LoVo (cell line): ENCODE results near the gene HYAL3.
"Not testable (repeated sequence)": the region's sequence is repeated elsewhere in the genome, so short reads cannot be mapped to it uniquely, and the experiment has no call there.

ENCODE experiments used
- DNase-seq: peaks from one replicate; pipeline ENCODE4 v3.0.0-alpha.2; 2016; ENCODE audit warnings: low spot score

The HYAL3 gene

DNA sequence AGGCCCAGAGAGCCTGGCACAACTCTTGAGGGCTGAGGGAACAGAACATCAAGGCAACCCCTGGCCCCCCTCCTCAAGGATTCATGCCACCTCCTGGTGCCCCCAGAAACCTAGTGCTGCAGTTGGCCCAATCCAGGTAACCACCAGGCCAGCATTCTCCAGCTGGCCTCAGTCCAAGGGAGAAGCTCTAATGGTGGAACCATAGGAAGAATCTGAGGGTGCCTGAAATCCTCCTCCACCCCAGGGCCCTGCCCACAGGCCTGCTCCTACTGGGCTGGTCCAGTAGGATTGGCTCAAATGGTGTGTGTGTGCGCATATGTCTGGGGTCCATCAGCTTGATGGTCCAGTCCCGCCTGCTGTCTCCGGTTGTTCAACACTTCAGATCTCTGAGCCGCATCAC lies 15.6 kb upstream of the HYAL3 start:
- DNase-seq: no peak

DNA sequence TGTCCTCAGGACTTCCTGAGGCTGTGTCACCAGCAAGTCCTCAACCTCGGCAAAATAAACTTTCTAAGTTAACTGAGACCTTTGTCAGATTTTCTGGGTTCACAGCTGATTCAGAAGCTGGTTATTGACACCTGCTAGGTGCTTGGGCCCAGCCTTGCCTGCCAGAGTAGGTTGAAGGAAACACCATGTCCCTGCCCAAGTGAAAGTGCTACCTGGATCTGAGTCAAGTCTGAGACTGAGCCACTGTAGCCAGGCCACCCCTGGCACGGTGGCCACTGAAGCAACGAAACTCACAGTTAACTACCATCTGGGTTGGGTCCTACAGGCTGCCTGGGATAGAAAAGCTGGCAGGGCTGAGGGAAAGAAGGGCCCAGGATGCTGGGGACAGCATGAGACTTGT lies 15.1 kb upstream of the HYAL3 start:
- DNase-seq: no peak

DNA sequence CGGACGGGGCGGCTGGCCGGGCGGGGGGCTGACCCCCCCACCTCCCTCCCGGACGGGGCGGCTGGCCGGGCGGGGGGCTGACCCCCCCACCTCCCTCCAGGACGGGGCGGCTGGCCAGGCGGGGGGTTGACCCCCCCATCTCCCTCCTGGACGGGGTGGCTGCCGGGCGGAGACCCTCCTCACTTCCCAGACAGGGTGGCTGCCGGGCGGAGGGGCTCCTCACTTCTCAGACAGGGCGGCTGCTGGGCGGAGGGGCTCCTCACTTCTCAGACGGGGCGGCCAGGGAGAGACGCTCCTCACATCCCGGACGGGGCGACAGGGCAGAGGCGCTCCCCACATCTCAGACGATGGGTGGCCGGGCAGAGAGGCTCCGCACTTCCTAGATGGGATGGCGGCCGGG lies 12.8 kb upstream of the HYAL3 start:
- DNase-seq: not testable (repeated sequence)

GRCh38 chr3:50304601-50305000 lies 5.4 kb upstream of the HYAL3 start:
- no peak for DNase-seq

- DNase-seq: no peak
Measured at GRCh38 chr3:50303013-50303815, 4.0 kb upstream of the HYAL3 start, which contains the start of gene HYAL1. Gene HYAL1, minus strand, starts transcription at chr3:50303574. Its CDS starts 618 bp downstream, at chr3:50302956.

GRCh38 chr3:50302095-50303012 lies 3.1 kb upstream of the HYAL3 start:
- DNase-seq: no peak

DNA sequence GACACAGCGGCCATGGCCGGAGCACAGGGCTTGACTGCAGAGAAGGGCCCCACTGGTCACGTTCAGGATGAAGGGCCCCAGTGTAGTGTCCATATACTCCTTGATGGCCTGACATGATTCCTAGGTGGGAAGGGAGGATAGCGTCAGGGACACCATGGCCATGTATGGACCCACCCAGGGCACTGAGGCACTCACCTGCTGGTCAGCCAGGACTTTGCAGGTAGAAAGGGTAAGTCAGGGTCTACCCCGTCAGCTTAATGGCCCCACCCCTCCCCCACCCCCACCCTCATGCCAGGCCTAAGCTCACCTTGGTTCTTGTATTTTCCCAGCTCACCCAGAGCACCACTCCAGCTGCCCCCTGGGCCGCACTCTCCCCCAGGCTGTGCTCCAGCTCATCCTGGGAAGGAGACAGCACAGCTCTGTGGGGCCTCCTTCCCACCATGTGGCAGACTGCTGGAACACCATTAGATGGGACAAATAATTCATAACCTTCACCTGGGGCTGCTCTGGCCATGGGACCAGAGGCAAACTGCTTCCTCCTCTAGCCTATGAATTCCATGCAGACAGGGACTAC lies 1.6 kb upstream of the HYAL3 start:
- no peak for DNase-seq

DNA sequence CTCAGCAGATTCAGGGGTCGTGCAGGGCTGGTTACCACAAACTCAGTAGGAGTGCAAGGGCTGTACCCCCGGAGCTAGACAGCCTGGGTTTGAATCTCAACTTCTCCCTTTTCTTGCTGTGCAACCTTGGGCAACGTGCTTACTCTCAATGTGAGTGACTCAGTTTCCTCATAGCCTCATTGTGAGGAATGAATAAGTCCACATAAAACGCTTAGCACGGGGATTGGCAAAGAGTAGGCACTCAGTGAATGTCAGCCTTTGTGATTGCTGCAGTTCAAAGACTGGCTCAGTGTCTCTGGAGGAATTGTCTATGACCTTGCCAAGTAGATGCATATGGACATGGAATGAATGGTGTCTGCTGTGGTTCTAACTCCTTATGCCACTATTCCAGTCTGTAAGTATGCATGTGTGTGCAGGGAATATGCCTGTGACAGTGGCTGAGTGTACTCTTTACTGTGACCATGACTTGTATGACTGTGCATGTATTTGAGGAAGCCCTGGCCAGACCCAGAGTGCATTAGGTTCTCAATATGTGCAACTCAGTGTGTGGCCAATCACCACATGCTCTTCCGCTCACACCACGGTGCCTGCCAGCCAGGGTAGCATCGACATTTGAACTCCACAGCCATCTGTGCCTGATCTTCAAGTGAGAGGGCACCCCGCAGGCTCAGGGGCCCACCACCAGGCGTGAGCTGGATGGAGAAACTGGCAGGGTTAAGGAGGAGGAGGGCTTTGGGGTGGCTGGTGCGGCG lies 900 bp upstream of the HYAL3 start:
- DNase-seq: no peak

GRCh38 chr3:50299638-50299928 lies 378 bp upstream of the HYAL3 start:
- DNase-seq: no peak

DNA sequence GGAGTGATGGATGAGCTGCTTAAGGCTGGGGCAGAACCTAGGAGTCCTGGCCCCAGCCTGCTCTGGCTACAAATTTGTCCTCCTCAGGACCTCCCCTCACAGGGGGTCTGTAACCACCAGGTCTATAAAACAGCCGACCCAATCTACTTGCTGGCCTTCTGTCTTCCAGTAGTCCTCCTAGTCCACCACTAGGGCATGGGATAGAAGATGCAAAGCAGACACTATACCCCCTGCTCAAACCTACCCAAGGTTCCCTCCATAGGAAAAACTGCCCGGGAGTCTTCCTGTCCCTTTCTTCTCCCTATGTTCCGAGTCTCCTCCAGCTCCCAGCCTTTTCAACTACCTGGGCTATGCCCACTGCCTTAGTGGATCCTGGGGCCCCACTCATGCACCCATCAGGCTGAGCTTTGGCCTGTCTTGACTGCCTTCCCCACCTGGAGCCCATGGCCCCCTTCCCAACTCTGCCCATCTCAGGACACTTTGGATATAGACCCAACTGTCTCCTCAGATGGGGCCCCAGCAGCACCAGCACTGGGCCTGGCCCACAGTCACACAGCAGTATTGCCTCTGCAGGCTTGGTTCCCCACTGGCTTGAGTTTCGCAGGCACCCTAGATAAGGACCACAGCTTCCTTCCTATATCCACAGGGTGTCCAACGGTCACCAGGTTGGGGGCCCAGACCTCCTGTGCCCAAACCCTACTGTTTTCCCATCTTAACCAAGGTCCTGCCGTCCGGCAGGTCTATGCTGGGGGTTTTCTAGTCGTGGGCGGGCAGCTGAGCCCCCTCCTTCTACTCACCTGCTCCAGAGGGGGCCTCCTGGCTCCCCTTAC lies 1.1 kb downstream of the HYAL3 start:
- no peak for DNase-seq

- no peak for DNase-seq
Measured at GRCh38 chr3:50297384-50297775, 1.8 kb downstream of the HYAL3 start.

DNA sequence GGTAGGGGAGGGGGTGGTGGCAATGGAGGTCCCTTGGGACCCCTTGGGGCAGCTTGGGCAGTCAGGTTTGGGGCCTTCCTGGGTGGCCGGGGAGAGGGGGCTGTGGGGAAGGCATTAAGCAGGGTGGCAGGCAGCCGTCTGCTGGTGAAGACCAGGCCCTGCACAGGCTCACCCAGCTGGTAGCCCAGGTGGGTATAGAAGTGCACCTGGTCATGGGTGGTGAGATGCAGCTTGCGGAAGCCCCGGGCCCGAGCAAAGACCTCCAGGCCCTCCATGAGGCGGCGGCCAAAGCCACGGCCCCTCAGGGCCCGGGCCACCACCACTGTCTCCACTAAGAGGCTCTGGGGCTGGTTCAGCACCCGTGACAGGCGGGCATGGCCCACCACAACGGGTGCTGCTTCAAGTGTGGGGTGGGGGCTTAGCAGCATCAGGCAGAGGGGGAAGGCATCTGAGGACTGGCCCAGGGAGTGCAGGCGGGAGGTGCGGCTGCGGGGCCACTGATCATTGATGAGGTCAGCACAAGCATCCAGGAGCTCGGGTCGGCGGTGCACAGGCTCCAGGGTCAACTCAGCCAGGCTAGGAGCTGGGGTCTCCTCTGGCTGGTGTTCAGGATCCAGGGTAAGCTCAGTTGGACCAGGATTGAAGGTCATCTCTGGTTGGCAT lies 2.4 kb downstream of the HYAL3 start:
- DNase-seq: no peak

DNA sequence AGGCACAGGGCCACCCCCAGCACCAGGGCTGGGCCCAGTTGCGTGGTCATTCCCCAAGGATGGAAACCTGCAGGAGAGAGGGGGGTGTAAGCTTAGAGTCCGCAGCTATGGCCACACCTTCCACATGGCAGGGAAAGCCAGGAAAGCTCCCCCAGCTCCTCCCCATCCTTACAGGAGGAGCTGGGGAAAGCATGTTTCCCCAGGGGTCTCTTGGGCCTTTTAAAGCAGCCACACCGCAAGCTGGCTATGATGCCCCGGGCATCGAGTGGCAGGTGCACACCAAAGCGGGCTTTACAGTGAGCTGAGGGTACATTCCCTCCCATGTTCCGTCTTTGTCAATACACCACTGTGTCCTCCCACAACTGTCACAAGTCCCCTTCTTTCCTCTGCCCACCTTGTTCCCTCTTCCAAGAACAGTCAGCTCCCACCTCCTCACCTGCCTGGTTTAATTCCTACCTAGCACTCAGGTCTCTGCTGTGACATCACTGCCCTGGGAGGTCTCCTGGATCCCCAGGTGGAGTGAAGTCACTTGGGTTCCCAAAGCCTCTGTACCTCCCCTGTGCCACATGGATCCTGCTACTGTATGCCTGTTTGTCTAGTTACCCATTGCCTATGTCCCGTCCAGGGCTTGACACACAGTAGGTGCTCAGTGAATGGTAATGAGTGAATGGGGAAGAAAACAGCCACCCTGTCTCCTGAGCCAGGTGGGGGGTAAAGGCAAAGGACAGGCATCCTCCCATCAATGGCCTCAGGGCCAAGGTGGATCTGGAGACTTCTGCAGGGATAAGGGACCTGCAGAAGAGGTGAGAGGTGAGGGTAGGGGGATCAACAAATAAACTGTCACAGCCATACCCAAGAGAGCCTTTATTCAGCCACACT lies 3.4 kb downstream of the HYAL3 start:
- no peak for DNase-seq

DNA sequence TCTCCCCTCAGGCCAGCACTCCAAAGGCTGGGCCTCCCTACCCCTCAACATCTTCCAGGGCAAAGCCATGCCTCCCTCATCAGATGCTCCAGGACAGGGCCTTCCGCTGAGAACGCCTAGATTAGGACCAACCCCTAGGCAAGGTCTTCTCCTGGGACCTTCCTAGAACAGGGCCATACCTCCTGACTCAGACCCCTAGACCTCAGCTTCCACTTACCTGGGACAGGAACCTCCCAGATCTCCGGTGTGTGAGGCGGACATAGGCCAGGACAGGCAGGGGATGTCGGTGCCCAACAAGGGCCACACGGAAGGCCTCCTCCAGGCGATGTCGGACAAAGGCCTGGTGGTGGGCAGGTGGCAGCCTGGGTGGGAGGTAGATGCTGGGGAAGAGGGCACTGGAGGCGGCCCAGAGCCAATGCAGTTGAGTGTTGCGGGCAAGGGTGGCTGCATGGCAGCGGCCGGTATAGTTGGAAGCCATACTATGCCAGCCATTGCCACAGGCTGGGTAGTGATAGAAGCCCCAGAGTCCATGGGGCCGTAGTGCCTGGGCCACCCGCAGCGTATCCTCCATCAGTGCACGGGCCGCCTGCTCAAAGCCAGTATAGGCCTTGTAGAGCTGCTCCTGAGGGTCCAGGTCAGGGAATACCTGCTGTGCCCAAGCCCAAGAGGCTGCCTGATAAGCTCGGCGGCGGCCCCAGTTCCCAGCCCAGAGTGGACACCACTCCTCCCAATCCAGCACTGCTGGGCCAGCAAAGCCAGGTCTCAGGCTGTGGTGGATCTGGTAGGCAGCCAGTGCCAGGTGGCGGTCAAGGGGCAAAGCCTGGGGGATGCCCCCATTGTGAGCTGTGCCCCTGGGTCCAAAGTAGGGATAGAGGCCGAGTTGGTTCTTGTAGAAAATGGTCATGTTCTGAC lies 4.5 kb downstream of the HYAL3 start:
- DNase-seq: no peak

GRCh38 chr3:50294089-50294488 lies 5.1 kb downstream of the HYAL3 start:
- no peak for DNase-seq

- no peak for DNase-seq
Measured at GRCh38 chr3:50293079-50293801, 6.0 kb downstream of the HYAL3 start.

- peak; percentile 98 for DNase-seq
Measured at GRCh38 chr3:50292159-50293078, 6.8 kb downstream of the HYAL3 start, which contains the start of gene IFRD2. Gene IFRD2, minus strand, starts transcription at chr3:50292429. Its CDS starts 155 bp downstream, at chr3:50292274.
